ENCODE measurements around the gene PEX11B. TPM values are rescaled to one million over a fixed set of nuclear protein-coding genes. Genes with fewer than 3 reads are reported as not detected.

Gene PEX11B
- total RNA-seq, 1 experiment from 2014 or later, result 13.7 TPM

GRCh38 chr1:145912128-145912641, 6.3 kb downstream of the PEX11B start:
- no peak overlapping the region for H2BK20ac ChIP-seq (ENCODE audit: low read depth, low read length, poor library complexity, severe bottlenecking)
- no peak for DNase-seq
- H2BK120ac ChIP-seq (ENCODE audit: low read depth, low read length, poor library complexity, severe bottlenecking), result no peak overlapping the region
- H3K9ac ChIP-seq (ENCODE audit: extremely low read depth, insufficient read length, low read length), result no peak overlapping the region
- no peak overlapping the region for H3K56ac ChIP-seq (ENCODE audit: insufficient read length, low read depth, low read length)
- H3T11ph ChIP-seq (ENCODE audit: low read length), result no peak overlapping the region
- H3K4me2 ChIP-seq (ENCODE audit: insufficient read depth, insufficient read length, low read length), result no peak overlapping the region
- H2BK12ac ChIP-seq (ENCODE audit: insufficient read length, low read depth, low read length), result no peak overlapping the region
- TF ChIP-seq, protein P1, sequence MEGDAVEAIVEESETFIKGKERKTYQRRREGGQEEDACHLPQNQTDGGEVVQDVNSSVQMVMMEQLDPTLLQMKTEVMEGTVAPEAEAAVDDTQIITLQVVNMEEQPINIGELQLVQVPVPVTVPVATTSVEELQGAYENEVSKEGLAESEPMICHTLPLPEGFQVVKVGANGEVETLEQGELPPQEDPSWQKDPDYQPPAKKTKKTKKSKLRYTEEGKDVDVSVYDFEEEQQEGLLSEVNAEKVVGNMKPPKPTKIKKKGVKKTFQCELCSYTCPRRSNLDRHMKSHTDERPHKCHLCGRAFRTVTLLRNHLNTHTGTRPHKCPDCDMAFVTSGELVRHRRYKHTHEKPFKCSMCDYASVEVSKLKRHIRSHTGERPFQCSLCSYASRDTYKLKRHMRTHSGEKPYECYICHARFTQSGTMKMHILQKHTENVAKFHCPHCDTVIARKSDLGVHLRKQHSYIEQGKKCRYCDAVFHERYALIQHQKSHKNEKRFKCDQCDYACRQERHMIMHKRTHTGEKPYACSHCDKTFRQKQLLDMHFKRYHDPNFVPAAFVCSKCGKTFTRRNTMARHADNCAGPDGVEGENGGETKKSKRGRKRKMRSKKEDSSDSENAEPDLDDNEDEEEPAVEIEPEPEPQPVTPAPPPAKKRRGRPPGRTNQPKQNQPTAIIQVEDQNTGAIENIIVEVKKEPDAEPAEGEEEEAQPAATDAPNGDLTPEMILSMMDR (conservative IDR thresholded peaks at IDR 0.05), result no peak
- H3K27me3 Mint-ChIP-seq (ENCODE audit: low read depth), result peaks cover 8% of the 10 kb centered on the region
- H3K27ac ChIP-seq (ENCODE audit: insufficient read length, low read depth, low read length), result no peak overlapping the region
- no peak overlapping the region for H3K14ac ChIP-seq (ENCODE audit: insufficient read depth, low read length)
- no peak overlapping the region for H4K5ac ChIP-seq (ENCODE audit: insufficient read length, low read depth, low read length)
- no peaks in the 10 kb centered on the region for H4K20me1 ChIP-seq (ENCODE audit: control insufficient read depth, insufficient read depth, insufficient read length)
- H3K79me2 ChIP-seq (ENCODE audit: insufficient read depth, low read length), result no peaks in the 10 kb centered on the region
- no peaks in the 10 kb centered on the region for H3K27me3 ChIP-seq (ENCODE audit: insufficient read depth, low read length)
- H3K36me3 Mint-ChIP-seq (ENCODE audit: insufficient read depth in 1 of 3, low read depth in 3 of 3), result peaks cover 0 to 8% (median 5%) of the 10 kb centered on the region in 3 experiments; a peak in 5 of 7 replicates
- no peaks in the 10 kb centered on the region for H3K23me2 ChIP-seq (ENCODE audit: insufficient read length, low read depth, low read length, poor library complexity, severe bottlenecking)
- no peak overlapping the region for H4K8ac ChIP-seq (replicated peaks; ENCODE audit: insufficient read length, low read depth, low read length)
- H3K18ac ChIP-seq (ENCODE audit: insufficient read length, low read depth, low read length), result no peak overlapping the region
- H2BK15ac ChIP-seq (ENCODE audit: low read depth, low read length), result no peak overlapping the region
- H2AFZ ChIP-seq (ENCODE audit: low read length), result no peak overlapping the region
- H3K4me1 Mint-ChIP-seq, result peaks cover 7% of the 10 kb centered on the region in 2 experiments
- H3K23ac ChIP-seq (ENCODE audit: insufficient read length, low read depth, low read length), result no peak overlapping the region
- H3K27ac Mint-ChIP-seq, result no peak overlapping the region
- no peaks in the 10 kb centered on the region for H3K9me3 Mint-ChIP-seq
- no peak overlapping the region for H2AK5ac ChIP-seq (ENCODE audit: insufficient read length, low read length)
- no peak overlapping the region for H2BK5ac ChIP-seq (ENCODE audit: insufficient read length, low read length)
- no peaks in the 10 kb centered on the region for H3K79me1 ChIP-seq (ENCODE audit: insufficient read depth, low read depth, low read length, poor library complexity, severe bottlenecking)
- no peak overlapping the region for H4K91ac ChIP-seq (ENCODE audit: insufficient read length, low read depth, low read length)
- H3K4me1 ChIP-seq (ENCODE audit: insufficient read depth, low read length), result no peaks in the 10 kb centered on the region
- no peaks in the 10 kb centered on the region for H3K9me3 ChIP-seq (ENCODE audit: control insufficient read depth, low read depth, low read length)
- H3K4ac ChIP-seq (ENCODE audit: low read depth, low read length), result no peak overlapping the region
- WGBS (ENCODE audit: extremely low coverage, insufficient read length, low lambda C conversion rate), result no CpG with 5 or more reads among the region's 11 CpGs
- H3K4me3 Mint-ChIP-seq, result no peak overlapping the region

Data from H9 (cell line).